OCI-LY1 (cell line): ENCODE measurements around the gene TRIP12.

Source experiments
- EZH2 ChIP-seq: fragments of 200-600 bp; sonication (generic), shearing (Covaris generic); IDR thresholded peaks from 2 replicates; pipeline ENCODE4 v1.8.0; 2017; ENCODE audit warnings: borderline replicate concordance, mixed run types, mild to moderate bottlenecking, antibody characterized with exemption, low read length, moderate library complexity, mixed read lengths
- TF ChIP-seq, protein P1 (sequence below): fragments of 200-600 bp; sonication (generic), shearing (Covaris generic); IDR thresholded peaks from 2 replicates; pipeline ENCODE4 v1.5.1; 2017; ENCODE audit warnings: mild to moderate bottlenecking, antibody characterized with exemption, low read length, moderate library complexity, mixed read lengths

DNA sequence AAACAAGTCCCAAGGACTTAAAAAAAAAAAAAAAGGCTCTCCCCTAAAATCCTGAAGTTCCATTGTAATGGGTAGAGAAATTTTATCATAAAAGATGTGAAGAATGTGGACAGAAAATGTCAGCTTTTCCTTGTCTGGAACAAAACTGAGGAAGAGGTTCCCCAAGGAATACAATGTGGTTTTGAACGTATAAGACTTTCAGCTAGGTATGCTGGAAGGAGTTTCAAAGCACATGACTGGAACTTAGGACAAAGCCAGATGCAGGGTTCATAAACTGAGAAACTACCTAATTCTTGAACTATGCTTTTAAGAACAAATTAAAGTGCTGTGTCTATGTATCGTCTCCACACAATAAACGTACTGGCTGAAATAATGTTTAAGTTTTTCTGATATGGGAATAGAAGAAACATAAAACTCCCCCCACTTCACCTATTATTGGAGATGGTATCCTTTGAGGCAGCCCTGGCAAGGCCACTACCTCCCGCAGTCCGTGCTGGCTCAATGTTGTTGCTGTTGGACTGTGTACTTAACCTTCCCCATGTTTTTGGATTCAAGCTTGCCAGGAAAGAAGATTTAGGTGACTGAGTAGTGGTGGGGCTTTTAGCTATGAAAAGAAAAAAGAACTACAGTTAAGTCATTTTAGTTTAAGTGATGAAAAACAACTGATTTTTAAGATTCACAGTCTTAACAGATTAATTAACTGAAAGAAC, 123.2 kb downstream of the TRIP12 start:
- TF ChIP-seq, protein P1, sequence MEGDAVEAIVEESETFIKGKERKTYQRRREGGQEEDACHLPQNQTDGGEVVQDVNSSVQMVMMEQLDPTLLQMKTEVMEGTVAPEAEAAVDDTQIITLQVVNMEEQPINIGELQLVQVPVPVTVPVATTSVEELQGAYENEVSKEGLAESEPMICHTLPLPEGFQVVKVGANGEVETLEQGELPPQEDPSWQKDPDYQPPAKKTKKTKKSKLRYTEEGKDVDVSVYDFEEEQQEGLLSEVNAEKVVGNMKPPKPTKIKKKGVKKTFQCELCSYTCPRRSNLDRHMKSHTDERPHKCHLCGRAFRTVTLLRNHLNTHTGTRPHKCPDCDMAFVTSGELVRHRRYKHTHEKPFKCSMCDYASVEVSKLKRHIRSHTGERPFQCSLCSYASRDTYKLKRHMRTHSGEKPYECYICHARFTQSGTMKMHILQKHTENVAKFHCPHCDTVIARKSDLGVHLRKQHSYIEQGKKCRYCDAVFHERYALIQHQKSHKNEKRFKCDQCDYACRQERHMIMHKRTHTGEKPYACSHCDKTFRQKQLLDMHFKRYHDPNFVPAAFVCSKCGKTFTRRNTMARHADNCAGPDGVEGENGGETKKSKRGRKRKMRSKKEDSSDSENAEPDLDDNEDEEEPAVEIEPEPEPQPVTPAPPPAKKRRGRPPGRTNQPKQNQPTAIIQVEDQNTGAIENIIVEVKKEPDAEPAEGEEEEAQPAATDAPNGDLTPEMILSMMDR, result no peak
- TF ChIP-seq EZH2, result no peak
